Measurements from ENCODE around the gene SFXN3.

The SFXN3 gene

GRCh38 chr10:101028446-101029337 lies 2.3 kb upstream of the SFXN3 start:
- TF ChIP-seq ESRRG (CRISPR knock-in tag; IDR thresholded peaks at IDR 0.05) (no peak), TOX (CRISPR knock-in tag; IDR thresholded peaks at IDR 0.05; ENCODE audit: borderline replicate concordance) (no peak), ZNF70 (CRISPR knock-in tag; IDR thresholded peaks at IDR 0.05) (no peak), ZC3H10 (CRISPR knock-in tag; IDR thresholded peaks at IDR 0.05) (no peak), ZNF8 (CRISPR knock-in tag; IDR thresholded peaks at IDR 0.05) (no peak), ZNF565 (CRISPR knock-in tag; conservative IDR thresholded peaks at IDR 0.05; ENCODE audit: low read depth) (no peak), POU6F1 (CRISPR knock-in tag; IDR thresholded peaks at IDR 0.05; ENCODE audit: borderline replicate concordance, low read depth) (no peak), TSHZ2 (CRISPR knock-in tag; IDR thresholded peaks at IDR 0.05) (no peak), GLIS3 (CRISPR knock-in tag; IDR thresholded peaks at IDR 0.05) (no peak), ZFP30 (CRISPR knock-in tag; IDR thresholded peaks at IDR 0.05) (no peak), BACH2 (CRISPR knock-in tag; IDR thresholded peaks at IDR 0.05; ENCODE audit: borderline replicate concordance) (no peak), PATZ1 (CRISPR knock-in tag; IDR thresholded peaks at IDR 0.05; ENCODE audit: borderline replicate concordance) (no peak), ZFP3 (CRISPR knock-in tag; IDR thresholded peaks at IDR 0.05) (no peak)
- ATAC-seq, result no peak

GRCh38 chr10:101029520-101030295 lies 1.3 kb upstream of the SFXN3 start:
- no peak for TF ChIP-seq ZFP3 (CRISPR knock-in tag; IDR thresholded peaks at IDR 0.05)
- no peak for TF ChIP-seq TSHZ2 (CRISPR knock-in tag; IDR thresholded peaks at IDR 0.05)
- TF ChIP-seq GLIS3 (CRISPR knock-in tag; IDR thresholded peaks at IDR 0.05), result no peak
- no peak for TF ChIP-seq ZC3H10 (CRISPR knock-in tag; IDR thresholded peaks at IDR 0.05)
- TF ChIP-seq TOX (CRISPR knock-in tag; IDR thresholded peaks at IDR 0.05; ENCODE audit: borderline replicate concordance), result no peak
- no peak for TF ChIP-seq TCF4 (CRISPR knock-in tag; IDR thresholded peaks at IDR 0.05; ENCODE audit: borderline replicate concordance)
- no peak for TF ChIP-seq ISL1 (CRISPR knock-in tag; IDR thresholded peaks at IDR 0.05)
- TF ChIP-seq ZNF565 (CRISPR knock-in tag; conservative IDR thresholded peaks at IDR 0.05; ENCODE audit: low read depth), result no peak
- no peak for TF ChIP-seq SNAI2 (CRISPR knock-in tag; IDR thresholded peaks at IDR 0.05)
- TF ChIP-seq BACH2 (CRISPR knock-in tag; IDR thresholded peaks at IDR 0.05; ENCODE audit: borderline replicate concordance), result no peak
- TF ChIP-seq ARNTL (CRISPR knock-in tag; IDR thresholded peaks at IDR 0.05; ENCODE audit: borderline replicate concordance, low read depth), result no peak
- TF ChIP-seq OSR1 (CRISPR knock-in tag; IDR thresholded peaks at IDR 0.05), result no peak
- no peak for TF ChIP-seq ZNF8 (CRISPR knock-in tag; IDR thresholded peaks at IDR 0.05)
- no peak for TF ChIP-seq ESRRG (CRISPR knock-in tag; IDR thresholded peaks at IDR 0.05)
- no peak for ATAC-seq
